NOMO-1 treated with DMSO at 0.1 percent for 48 hours (cell line): ENCODE data around the gene NSG1.

Experiments
- DNase-seq: peaks from one replicate; lab custom pipeline; 2025; ENCODE audit not compliant: unreplicated experiment; lab: John Stamatoyannopoulos, UW

Gene NSG1

GRCh38 chr4:4428966-4429875 is 42.3 kb downstream of the NSG1 start:
- DNase-seq = no peak

DNA sequence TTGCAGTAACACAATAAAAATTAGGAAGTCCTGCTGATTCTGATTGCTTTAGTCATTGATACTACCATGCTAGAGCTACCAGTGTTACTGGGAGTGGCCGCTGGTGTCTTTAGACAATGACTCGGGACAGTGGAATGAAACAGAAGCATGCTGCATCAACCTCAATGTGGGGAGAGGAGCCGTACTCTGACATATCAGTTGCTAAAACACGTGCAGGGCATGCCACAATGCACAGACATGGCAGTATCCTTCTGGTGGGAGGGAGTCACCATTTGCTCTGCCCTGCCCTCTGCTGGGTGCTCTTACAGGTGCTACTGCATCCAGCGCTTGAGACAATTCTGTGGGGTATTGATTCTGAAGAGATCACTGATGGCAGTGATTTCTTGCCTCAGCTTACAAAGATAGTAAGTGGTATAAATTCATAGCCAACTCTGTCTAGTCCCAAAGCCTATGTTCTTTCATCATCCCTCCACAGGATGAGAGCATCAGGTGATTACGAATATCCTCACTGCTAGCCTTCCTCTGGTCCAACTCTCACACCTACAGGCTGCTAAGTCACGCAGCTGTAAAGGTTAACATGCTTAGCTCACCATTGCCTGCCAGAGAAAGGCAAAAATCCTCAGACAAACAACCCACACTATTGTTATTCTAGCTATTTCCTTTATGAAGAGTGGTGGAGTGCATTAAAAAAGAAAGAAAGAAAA is 43.7 kb downstream of the NSG1 start:
- peak; percentile 0 for DNase-seq

DNA sequence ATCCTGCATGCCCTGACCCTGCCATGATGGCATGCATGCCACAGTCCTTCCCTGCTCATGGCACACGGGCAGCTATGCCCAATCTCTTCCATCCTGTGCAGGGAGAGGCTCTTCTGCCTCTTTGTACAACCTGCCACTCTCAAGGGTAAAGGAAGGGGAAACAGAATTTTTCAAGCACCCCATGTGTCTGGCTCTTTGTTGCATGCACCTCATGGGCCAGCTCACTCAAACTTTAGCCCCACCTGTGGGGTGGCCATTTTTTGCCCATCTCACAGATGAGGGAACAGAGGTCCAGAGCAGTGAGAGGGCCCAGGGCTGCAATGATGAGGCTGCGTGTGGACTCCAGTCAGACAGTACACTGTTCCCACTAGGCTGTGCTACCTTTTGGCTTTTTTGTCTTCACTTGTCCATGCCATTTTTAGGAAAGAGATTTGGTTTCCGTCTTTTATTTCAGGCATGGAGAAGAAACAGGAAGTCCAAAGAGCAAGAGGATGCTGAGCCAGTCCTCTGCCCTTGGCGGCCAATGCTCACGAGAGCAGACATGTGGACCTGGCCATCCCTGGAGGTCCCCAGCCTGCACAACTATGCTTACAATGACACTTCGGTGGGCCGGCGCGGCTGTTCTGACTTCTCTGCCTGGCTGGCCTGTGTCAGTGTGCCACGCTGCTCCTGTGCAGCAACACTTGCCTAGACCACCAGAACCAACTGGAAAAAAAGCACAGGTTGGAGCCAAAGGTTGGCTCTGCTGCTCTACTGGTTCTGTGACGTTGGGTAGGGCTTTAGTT is 45.6 kb downstream of the NSG1 start:
- DNase-seq = no peak

GRCh38 chr4:4433941-4434340 is 47.0 kb downstream of the NSG1 start:
- DNase-seq = no peak

DNA sequence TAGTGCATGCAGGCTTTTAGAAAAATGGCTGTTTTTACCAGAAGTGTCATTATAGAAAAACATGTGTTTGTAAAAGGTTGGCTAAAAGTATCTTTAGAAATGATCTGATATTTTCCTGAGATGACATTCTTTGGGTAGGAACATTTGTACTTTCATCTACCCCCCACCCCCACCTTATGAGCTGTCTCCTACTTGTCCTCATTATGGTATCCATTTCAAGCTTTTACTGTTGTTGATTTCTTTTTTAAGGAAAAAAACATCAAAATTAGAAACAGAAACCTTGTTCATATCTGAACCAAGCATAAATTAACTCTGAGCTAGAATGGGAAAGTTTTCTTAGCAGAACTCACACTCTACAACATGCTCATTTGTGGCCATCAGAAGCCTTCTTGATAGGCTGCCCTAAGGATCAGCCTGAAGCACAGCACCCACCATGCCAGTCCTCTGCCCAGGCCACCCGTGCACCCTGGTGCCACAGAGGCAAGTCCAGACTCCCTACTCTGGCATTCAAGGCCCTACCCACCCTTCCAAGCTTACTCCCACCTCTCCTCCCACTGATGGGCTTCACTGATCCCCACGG is 49.4 kb downstream of the NSG1 start:
- no peak for DNase-seq

GRCh38 chr4:4437798-4438470 is 51.0 kb downstream of the NSG1 start:
- DNase-seq = no peak

GRCh38 chr4:4438891-4439290 is 52.0 kb downstream of the NSG1 start:
- no peak for DNase-seq

DNA sequence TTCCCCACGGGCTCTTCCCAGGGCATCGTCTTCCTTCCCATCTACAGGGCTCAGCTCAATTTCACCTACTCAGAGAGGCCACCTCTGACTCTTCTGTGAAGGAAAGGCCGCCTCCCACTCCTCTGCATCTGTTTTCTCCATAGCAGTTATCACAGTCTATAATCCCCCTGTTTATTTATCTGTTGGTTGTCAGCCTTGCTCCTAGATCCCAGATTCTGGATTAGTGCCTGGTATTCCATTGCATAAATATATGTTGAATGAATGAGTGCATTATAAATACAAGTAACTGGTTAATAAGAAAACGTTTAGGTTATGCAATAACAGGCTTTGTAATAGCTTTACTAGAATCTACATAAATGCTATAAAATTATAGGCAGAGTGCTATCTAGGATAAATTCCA is 52.9 kb downstream of the NSG1 start:
- no peak for DNase-seq

DNA sequence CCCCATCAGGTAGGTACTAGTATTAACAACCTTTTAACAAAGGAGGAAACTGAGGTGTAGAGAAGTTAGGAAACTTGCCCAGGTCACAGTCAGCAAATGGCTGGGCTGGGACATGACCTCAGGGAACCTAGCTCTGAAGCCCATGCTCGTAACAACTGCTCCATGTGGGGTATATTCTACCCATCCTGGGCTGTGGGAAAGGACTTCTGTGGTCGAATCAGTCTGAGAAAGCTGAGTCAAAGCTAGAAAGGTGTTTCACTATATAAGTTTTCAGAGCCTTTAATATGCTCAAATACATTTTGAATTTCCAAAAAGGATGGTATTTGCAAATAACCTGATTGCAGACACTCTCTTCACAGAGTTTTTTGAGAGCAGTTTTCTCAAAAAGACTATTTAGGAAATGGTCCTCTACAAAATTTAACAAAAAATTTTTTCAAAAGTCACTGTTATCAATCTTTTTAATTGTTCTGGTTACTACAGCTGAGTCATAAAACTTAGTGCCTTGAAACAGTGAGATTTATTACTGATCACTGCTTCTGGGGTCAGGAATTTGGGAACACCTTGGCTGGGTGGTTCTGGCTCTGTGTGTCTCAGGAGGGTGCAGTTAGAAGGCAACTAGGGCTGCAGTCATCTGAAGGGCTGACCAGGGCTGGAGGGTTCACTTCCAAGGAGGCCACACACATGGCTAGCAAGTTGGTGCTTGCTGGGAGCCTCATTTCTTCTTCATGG is 53.6 kb downstream of the NSG1 start:
- no peak for DNase-seq

- DNase-seq = no peak
These were observed 56.9 kb downstream of the NSG1 start for GRCh38 chr4:4443821-4444220.

DNA sequence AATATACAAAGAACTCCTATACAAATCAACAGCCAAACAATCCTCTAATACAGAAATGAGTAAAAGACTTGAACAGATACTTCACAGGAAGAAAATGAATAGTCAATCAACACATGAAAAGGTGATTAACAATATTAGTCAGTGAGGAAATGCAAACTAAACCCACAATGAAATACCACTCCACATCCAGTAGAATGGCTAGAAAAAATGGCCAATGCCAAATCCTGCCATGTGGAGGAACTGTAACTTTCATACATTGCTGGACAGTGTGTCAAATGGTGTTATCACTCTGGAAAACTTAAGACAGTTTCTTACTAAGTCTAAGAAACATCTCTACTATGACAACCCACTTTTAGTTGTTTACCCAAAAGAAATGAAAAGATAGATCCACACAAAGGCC is 59.5 kb downstream of the NSG1 start:
- DNase-seq = no peak

- DNase-seq = no peak
These were observed 68.4 kb downstream of the NSG1 start for GRCh38 chr4:4455210-4455865.

DNA sequence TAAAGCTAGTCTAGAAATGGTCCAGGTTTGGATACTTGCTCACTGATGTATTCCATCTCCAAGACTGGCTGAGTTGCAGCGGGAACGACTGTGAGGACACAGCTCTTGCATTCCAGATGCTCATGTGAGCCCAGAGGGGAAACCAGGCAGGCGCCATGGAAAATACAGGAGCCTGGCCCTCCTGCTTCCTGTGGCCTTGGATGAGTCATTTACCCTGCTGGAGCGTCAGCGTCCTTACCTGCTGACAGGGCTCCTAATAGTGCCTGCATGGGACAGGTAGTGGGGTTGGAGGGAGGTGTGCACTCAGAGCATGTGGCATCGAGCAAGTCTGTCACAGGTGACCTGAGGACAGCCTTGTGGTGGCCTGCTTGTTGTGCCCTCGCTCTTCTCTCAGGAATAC is 69.4 kb downstream of the NSG1 start:
- no peak for DNase-seq

DNA sequence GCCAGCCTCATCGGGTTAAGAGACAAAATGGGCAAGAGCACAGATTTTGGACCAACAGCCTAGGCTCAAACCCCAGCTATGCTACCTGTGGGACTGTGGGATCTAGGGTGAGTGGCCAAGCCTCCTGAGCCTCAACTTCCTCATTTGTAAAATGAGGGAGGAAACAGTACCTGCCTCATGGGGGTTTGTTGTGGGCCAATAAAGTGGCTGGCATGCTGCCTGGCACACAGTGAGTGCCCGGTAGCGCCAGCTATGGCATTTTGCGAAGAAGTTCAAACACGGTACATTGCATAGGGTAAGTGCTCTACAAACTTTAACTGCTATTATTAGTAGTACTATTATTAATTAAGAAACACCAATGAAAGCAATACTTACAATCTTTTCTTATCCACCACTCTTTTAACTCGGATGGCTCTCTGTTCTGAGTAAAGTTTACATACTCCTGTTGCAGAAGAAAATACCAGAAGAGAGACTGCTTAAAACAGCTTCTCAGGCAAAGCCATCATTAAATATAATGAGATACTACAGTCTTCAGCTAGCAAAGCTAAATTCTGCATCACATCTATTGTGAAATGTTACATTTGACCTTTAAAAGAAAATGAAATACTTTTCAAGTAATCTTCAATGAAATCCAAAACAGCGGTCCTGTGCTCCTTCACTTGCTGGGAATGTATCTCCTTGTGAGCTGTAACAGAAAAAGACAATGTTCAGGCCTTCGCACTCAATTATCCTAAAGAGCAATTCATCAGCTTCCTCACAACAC is 70.1 kb downstream of the NSG1 start:
- no peak for DNase-seq

GRCh38 chr4:4457803-4458553 is 71.1 kb downstream of the NSG1 start:
- DNase-seq = no peak

DNA sequence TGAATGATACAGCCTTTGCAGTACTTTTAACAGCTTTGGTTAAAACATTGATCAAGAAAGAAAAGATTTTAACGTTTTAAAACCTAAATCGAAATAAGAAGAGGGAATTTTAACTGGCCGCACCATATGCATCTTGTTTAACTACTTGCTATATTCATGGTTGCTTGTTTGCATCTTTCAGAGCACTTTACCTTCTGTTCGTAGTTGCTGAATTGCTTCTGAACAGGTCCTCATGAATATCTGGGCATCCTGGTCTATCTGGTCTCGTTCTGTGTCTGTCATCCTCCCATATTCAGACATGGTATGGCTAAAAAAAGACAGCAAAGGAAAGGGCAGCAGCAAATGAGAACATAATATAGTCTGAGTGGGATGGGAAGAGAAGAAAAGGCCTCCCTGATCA is 72.3 kb downstream of the NSG1 start:
- DNase-seq = no peak

DNA sequence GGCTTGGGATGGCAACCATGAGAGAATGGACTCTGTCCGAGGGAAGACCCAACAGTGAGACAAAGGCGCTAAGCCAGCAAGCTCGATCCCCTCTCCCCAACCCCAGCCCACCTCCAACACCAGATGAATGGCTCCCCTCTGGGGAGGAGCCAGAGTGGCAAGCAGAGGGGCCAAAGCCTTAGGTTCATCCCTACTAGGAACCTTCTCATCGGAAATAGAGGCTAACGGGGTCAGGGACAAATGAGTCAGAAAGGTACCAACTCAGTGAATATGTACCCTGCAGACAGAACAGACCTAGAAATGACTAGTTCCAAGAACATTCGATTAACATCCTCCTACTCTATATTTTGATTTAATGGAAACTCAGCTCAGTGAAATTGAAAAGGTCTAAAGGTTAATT is 73.9 kb downstream of the NSG1 start:
- DNase-seq = no peak

DNA sequence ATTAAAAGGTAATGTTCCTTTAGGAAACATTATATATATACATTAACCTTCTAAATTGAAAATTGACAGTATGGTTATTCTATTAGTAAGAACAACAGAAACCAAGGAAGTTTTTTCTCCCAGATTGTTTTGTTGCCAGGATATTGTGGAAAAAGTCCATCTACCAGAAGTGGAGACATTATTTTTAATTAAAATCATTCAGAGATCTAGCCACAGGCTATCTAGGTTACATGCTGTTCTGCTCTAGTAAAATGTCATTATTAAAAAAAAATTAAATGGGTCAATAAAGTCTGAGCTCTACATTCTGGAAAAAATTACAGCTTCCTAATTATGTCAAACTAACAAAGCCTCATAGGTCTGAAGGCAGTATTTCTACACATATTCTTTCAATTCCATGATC is 74.3 kb downstream of the NSG1 start:
- no peak for DNase-seq
